GM19023 (cell line): ENCODE measurements around the gene PLA2G2D.

Experiments
- ATAC-seq: cut with Tn5 transposase; IDR thresholded peaks from one replicate; pipeline ENCODE4 v1.9.1; 2021; ENCODE audit warnings: mild to moderate bottlenecking, moderate library complexity; ENCODE audit not compliant: unreplicated experiment

PLA2G2D gene

DNA sequence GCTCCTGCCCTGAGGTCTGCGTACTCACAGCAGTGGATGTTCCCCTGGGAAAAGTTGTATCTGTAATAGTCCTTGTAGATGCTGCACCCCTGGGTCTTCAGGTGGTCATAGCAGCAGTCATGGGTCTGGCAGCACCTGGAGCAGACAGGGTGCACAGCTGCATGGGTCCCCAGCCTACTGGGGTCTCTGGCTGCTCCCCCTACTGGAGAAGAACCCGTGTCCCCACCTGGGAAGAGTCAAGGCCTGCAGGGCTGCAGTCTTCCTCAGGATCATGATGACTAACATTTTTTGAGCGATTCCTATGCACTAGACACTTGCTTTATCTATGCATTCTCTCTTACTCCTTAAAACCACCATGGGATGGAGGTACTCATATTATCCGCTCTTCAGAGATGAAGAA, 3.9 kb downstream of the PLA2G2D start:
- no peak for ATAC-seq

DNA sequence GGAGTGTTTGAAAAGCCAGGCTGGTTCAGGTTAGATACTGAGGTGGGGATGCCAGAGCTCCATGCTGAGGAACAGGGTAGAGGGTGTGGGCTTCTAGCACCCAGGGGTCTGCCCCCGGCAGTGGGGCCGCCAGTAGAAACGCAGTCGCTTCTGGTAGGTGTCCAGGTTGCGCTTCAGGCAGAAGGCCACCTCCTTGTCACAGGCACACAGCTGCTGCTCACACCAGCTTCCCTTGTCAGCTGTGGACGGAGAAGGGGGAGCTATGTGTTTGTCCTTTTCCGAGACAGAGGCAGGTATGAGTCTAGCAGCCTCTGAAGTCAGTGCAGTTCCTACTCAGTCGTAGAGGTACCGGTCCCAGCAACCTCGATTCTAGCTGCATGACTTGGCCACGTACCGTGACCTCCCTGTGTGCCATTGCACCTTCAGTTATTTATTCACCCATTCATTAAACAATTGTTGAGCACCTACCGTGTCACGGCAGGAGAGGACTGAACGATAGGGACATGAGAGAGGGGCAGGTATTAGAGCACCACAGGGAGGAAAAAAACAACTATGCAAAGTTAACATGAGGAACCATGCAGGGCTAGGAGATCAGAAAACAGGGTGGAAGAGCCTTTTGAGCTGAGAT, 5.2 kb downstream of the PLA2G2D start:
- no peak for ATAC-seq

DNA sequence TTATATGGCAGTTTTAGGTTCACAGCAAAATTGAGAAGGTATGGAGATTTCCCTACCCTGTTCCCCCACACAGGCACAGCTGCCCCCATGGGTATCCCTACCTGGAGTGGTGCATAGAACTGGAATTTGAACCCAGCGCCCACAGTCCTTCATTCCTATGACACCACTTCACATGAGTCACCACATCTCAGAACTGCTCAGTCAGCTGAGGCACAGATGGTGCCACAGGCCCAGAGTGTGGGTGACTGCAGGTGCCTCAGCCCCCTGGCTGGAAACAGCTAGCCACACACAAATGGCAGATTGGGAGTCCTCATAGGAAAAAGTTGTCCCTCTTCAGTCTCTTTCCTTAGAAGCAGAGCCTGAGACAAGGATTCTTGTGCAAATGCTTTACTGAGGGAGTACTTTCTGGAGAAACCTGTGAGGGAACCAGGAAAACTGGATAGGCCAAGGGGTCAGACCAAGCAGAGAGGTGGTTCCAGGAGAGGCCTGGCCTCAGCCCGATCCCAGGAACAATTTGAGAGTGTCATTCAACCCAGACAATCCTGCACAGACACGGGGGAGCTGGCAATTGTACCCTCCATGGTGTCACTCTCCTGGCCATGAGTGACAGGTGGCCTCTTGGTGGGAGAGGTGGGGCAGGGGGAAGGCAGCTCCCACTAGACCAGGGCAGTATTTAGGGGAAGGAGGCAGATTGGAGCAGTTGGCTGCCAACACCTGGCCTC, 6.9 kb downstream of the PLA2G2D start:
- no peak for ATAC-seq

DNA sequence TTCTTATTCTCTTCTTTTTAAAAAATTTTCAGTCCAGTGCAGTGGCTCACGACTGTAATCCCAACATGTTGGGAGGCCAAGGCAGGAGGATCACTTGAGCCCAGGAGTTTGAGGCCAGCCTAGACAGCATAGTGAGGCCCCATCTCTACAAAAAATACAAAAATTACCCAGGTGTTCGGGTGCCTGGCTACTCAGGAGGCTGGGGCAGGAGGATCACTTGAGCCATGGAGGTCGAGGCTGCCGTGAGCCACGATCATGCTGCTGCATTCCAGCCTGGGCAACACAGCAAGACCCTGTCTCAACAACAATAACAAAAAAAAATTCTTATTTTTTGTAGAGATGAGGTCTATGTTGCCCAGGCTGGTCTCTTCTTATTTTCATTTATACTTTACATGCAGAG, 7.9 kb downstream of the PLA2G2D start:
- ATAC-seq = no peak

DNA sequence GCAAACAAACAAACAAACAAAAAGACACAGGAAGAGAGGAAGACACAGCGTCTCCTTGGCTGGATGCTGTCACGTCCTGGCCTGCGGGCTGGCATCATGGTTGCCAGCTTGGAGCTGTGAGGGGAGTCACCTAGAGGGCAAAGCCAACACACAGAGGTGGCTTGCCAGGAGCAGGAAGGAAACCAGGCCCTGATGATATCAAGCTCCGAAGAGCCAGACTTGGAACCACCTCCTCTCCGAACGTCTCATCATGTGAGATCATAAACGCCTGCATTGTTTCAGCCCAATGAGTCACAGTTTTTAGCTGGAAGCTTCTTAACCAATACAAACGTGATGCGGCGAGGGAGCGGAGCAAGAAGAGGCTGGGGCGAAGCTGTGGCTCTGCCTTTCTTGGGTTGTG, 8.7 kb downstream of the PLA2G2D start:
- no peak for ATAC-seq

DNA sequence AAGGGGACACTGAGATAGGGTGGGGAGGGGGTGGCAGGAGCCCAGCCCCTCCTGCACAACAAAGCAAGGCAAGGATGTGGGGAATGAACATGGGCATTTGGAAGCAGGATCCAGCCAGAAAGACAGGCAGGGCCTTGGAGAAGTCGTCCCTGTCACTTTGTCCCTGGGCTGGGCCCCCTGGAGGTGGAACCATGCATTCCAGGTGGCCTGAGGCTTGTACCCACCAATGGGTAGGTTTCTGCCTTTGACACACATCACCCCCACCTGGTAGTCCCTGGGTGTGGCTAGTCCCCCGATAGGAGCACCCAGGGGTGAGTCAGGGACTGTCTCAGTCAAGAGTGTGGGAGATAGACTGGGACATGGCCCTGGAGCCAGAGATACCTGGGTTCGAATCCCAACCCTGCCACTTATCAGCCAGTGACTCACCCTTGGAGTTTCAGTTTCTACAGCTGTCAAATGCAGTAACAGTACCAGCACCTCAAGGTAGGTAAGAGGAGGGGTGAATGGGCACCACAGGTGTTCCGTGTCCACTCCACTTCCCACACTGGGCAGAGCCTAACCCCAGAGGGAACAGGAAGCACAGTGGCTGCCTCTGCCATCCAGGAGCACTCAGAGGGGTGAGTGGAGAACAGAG, 10.0 kb downstream of the PLA2G2D start:
- ATAC-seq = no peak

DNA sequence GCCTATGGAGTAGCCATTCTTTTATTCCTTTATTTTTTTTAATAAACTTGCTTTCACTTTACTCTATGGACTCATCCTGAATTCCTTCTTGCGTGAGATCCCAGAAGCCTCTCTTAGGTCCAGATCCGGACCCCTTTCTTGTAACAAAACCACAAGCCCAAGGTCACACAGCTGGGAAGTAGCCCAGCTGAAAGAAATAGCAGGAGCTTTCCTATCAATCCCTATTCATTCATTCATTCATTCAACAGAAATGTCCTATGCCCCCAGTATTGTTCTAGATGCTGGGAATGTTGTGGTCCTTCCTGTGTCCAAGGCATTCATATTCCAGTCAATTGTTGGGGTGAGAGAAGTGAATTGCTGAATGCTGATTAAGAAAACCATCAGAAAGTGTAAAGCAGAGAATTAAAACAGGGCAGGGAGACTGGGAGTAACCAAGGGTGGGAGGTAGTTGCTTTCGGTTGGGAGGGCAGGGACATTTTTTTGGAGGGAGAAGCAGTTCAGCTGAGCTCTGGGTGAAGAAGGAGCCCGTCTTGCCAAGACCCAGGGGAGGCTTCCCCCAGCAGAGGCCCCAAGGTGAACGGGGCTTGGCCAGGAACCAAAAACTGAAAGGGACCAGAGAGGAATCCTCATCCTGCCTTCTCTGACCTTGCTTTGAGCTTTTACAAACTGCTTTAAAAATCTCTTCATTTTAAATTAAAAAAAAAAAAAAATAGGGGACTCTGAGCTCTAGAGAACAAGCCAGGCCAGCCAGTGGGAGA, 10.8 kb downstream of the PLA2G2D start:
- no peak for ATAC-seq

DNA sequence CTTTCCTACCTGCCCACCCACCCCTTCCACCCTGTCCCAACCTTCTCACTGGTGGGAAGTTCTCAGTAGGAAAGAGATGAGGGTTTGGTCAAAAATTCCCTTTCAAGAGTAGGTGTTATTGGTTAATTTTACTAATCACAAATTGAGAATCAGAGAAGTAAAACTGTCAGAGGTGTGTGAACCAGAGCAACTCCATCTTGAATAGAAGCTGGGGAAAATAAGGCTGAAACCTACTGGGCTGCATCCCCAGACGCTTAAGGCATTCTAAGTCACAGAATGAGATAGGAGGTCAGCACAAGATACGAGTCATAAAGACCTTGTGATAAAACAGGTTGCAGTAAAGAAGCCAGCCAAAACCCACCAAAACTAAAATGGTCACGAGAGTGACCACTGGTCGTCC, 11.5 kb downstream of the PLA2G2D start:
- no peak for ATAC-seq

DNA sequence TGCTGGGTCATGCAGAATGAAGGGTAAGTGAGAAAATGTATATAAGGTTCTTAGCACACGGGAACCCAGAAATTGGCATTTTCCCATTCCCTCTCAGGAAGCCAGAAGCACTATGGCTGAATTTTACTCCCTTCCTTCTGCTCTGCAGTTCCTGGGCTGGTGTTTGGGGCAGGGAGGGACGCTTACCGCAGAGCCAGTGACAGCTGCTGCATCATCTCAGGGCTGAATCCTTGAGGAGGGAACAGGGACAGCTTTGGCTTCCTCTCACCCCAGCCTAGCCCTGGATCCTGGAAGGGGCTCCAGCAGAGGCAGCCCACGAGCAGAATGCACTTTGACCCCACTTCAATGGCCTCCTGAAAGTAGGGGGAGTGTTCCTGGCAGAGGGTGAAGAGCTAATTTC, 12.0 kb downstream of the PLA2G2D start:
- no peak for ATAC-seq

DNA sequence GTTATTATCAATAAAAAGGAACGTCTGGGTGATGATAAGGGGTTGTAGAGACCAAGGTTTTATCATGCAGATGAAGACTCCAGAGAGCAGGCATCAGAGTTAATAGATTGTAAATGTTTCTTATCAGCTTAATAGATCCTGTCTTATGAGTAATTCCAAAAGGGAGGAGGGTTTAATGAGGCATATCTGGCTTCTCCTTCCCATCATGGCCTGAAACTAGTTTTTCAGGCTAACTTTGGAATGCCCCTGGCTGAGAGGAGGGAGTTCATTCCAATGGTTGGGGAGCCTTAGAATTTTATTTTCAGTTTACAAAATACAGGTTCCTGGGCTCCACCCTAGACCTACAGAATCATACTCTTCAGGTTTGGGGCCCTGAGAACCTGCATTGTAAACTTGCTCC, 13.5 kb downstream of the PLA2G2D start:
- no peak for ATAC-seq

DNA sequence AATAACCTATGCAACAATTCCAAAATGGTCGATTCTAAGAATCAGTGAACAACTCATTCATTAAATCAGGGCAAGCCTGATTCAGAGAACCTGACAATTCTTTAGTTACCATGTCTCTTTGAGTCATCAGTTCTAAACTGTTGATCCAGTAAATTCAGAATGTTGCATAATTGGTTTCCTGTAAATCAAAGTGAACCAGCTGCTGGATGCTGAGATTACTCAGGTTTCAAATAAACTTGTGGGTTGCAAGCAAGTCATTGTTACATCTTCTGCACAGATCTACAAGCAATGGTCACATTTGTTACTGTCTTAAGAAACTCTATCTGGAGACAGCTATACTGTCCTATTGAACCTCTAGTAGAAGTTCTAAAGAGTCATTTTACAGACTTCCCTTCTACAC, 16.5 kb downstream of the PLA2G2D start:
- ATAC-seq = no peak

DNA sequence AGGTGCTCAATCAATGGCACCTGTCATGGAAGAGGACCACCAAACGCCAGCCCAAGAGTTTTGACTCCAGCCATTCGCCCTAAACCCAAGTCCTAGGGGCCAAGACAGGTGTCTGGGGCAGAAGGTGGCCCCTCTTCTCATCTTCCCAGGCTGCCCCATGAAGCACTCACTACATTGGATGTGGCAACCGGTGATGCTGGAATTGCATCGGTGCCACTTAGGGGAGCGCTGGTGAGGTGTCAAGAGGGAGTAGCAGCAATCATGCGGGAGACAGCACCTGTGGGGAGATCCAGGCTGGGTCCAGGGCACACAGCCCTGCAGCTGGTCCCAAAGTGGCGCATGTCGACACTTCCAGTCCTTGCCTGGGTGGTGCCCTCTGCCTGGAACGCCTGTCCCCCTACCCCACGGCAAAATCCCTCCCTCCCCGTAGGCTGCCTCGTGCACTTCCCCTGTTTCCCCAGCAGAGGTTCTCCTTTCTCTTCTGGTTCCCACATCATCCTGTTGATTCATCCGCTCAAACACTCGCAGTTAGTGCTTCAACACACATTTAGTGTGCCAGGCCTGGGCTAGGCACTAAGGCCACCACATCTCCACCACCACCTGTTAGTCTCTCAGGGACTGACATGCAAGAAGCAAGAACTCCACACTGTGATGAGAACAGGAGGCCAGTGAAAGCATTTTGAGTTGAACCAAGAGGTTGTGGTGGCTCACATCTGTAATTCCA, 18.5 kb downstream of the PLA2G2D start:
- ATAC-seq = no peak

DNA sequence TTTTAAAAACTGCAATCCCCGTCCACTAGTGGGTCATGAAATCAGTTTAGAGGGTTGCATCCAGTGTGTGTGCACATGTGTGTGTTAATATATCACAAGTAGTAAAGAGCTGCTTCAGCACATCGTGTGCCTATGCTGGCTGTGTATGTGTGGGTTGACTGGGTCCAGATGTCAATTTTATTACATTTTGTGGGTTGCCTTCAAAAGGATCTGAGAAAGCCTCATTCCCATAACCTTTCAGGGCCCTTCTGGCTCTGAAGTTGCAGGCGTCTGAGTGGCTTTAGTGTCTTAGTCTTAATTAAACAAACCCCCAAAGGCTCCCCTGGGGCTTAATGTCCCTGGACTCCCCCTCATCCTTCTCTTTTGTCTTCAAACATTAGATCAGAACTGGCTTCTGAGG, 19.8 kb downstream of the PLA2G2D start:
- ATAC-seq = no peak

DNA sequence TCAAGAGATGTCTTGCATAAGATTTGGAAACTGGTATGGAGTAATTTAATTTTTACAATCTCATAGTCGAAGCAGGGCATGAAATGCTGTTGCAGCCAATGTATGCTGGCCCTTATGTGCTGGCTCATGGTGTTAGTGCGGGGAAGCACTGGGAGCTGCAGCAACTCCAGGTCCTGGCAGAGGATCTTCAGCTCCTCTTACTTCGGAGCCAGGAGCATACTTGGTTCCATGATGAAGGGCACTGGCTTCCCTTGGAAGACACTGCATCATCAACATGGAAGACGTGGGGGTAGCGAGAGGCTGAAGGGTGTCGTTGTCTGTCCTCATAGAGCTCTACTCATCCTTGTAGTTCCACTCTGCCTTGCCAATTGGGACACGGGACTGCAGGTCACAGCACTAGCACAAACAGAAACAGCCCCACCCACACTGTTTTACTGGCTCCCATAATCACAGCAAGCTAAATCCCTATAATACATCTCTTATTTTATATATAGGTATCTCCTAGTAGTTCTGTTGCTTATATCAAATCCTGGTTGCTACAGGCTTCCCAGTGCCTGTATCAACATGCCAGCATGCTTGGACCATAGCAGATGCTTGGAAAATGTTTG, 22.4 kb downstream of the PLA2G2D start:
- no peak for ATAC-seq

DNA sequence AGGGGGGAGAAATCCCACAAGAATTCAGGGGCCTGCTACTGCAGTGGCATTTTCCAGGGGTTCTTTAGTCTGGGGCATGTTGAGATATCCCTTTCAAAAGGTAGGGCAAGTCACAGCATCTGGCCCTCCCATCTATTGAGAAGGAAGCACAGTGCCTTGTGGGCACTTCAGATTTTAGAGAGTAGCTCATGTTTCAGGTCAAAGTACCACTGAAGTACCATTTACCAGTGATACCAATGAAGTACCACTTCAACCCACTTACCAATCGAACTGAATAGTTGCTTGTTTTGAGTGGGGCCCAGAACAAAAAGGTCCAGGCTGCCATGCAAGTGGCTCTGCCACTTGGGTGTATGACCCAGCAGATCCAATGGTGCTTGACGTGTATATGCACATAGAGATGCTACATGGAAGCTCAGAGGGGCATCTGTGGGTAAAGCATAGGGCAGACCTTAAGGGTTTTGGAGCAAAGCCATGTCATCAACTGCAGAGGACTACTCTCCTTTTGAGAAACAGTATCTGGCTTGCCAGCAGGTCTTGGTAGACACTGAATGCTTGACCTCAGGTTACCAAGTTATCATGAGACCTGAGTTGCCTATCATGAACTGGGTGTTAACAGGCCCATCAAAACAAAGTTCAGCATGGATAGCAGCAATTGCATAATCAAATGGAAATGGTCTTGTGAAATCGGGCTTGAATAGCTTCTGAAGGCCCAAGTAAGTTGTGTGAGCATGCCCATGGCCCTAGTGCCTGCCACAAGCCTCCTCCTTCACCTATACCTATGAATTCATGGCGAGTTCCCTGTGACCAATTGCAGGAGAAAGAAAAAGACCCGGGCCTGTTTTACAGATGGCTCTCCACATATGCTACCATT, 23.5 kb downstream of the PLA2G2D start:
- ATAC-seq = no peak

DNA sequence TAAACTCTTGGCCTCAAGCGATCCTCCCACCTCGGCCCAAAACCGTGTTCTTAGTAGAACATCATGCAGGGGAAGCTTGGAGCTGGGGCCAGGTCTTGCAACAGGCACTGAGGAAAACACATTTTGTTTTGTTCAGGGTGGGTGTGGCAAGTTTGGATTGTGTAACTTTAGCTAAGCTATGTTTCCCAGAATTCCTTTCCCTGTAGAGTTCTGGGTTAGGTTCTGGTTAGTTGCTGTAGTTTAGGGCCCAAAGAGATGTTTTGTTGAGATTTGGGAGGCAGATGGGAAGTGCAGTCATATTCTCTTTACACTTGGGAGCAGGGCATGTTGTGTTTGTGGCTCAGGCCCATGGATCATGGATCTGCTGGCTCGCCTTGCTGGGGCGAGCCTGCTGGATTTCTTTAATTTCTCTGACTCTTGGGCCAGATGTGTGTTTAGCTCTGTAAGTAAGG, 25.4 kb downstream of the PLA2G2D start:
- ATAC-seq = no peak

DNA sequence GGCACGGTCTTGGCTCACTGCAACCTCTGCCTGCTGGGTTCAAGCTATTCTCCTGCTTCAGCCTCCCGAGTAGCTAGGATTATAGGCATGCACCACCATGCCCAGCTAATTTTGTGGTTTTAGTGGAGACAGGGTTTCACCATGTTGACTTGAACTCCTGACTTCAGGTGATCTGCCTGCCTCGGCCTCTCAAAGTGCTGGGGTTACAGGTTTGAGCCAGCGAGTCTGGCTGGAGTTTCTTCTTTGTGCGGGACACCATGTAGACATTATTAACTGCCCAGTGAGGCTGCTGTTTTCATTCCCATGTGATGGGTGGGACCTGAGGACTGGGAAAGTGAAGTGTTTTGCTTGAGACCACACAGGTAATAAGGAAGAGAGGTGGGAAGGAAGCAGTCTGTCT, 26.0 kb downstream of the PLA2G2D start:
- no peak for ATAC-seq

DNA sequence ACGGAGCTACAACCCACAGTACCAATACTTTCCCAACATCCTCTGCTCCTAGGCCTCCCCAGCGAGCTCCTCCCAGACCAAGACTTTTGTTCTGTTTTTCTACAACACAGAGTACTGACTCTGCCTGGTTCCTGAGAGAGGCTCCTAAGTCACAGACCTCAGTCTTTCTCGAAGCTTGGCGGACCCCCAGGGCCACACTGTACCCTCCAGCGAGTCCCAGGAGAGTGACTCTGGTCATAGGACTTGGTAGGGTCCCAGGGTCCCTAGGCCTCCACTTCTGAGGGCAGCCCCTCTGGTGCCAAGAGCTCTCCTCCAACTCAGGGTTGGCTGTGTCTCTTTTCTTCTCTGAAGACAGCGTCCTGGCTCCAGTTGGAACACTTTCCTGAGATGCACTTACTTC, 28.7 kb downstream of the PLA2G2D start:
- ATAC-seq = no peak

DNA sequence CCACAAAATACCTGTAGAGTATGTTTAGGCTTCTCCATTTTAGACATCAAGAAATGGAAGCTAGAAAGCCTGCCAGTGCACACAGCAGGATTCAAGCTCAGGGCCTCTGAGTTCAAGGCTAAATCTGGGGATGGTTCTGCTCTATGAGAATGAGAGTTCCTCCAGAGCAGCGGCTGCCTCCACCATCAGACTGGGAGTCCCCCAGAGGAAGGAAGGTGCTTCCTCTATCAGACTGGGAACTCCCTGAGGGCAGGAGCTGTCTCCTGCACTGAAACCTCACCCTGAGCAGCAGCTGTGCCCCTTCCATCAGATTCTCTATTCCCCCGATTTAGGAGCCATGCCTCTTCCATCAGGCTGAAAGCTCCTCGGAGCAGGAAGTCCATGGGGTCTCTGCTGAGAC, 29.2 kb downstream of the PLA2G2D start:
- ATAC-seq = no peak
